ENCODE results near the gene LMO3.

The LMO3 gene

GRCh38 chr12:16499611-16500010, 106.4 kb downstream of the LMO3 start (continued):
- TF ChIP-seq POU6F1 (CRISPR knock-in tag; IDR thresholded peaks at IDR 0.05; ENCODE audit: borderline replicate concordance, low read depth) (no peak), ZNF70 (CRISPR knock-in tag; IDR thresholded peaks at IDR 0.05) (no peak), BACH2 (CRISPR knock-in tag; IDR thresholded peaks at IDR 0.05; ENCODE audit: borderline replicate concordance) (no peak), ARNTL (CRISPR knock-in tag; IDR thresholded peaks at IDR 0.05; ENCODE audit: borderline replicate concordance, low read depth) (no peak), ZNF8 (CRISPR knock-in tag; IDR thresholded peaks at IDR 0.05) (no peak), ESRRG (CRISPR knock-in tag; IDR thresholded peaks at IDR 0.05) (no peak), ZNF565 (CRISPR knock-in tag; conservative IDR thresholded peaks at IDR 0.05; ENCODE audit: low read depth) (no peak), CSDC2 (CRISPR knock-in tag; IDR thresholded peaks at IDR 0.05) (no peak)
- TF ChIP-seq, protein P1, sequence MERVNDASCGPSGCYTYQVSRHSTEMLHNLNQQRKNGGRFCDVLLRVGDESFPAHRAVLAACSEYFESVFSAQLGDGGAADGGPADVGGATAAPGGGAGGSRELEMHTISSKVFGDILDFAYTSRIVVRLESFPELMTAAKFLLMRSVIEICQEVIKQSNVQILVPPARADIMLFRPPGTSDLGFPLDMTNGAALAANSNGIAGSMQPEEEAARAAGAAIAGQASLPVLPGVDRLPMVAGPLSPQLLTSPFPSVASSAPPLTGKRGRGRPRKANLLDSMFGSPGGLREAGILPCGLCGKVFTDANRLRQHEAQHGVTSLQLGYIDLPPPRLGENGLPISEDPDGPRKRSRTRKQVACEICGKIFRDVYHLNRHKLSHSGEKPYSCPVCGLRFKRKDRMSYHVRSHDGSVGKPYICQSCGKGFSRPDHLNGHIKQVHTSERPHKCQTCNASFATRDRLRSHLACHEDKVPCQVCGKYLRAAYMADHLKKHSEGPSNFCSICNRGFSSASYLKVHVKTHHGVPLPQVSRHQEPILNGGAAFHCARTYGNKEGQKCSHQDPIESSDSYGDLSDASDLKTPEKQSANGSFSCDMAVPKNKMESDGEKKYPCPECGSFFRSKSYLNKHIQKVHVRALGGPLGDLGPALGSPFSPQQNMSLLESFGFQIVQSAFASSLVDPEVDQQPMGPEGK (CRISPR knock-in tag; IDR thresholded peaks at IDR 0.05; ENCODE audit: borderline replicate concordance), result no peak

Measured in SK-N-SH treated with all-trans-retinoic acid at 6 μM for 48 hours (cell line).